H9 (cell line): ENCODE results near the gene RUNX1. TPM values are rescaled to one million over a fixed set of nuclear protein-coding genes. Genes with fewer than 3 reads are reported as not detected.
A peak's percentile ranks its signal among the peaks of the same experiment; 100 is the strongest.

Source experiments
- DNase-seq: peaks from one replicate; pipeline ENCODE4 v3.0.0-alpha.2; 2017
- H2AFZ ChIP-seq: one replicate; pipeline ENCODE4 v1.6.1; 2013; ENCODE audit warnings: mild to moderate bottlenecking, low read length, control low read depth, moderate library complexity
- H2AK5ac ChIP-seq: 2 replicates; pipeline ENCODE4 v1.6.1; 2013; ENCODE audit warnings: low read length, control low read depth, mixed read lengths; ENCODE audit not compliant: insufficient read length
- H2BK120ac ChIP-seq: one replicate; pipeline ENCODE4 v1.6.1; 2013; ENCODE audit warnings: low read depth, mild to moderate bottlenecking, low read length, control low read depth, inconsistent platforms; ENCODE audit not compliant: poor library complexity, severe bottlenecking
- H2BK12ac ChIP-seq: 2 replicates; pipeline ENCODE4 v1.6.1; 2013; ENCODE audit warnings: low read length, control low read depth, mixed read lengths, low read depth; ENCODE audit not compliant: insufficient read length
- H2BK15ac ChIP-seq: 2 replicates; pipeline ENCODE4 v1.6.1; 2013; ENCODE audit warnings: low read depth, low read length, control low read depth
- H2BK20ac ChIP-seq: one replicate; pipeline ENCODE4 v1.6.1; 2013; ENCODE audit warnings: low read depth, mild to moderate bottlenecking, low read length, control low read depth, inconsistent platforms; ENCODE audit not compliant: poor library complexity, severe bottlenecking
- H2BK5ac ChIP-seq: 2 replicates; pipeline ENCODE4 v1.6.1; 2013; ENCODE audit warnings: low read length, control low read depth, mixed read lengths; ENCODE audit not compliant: insufficient read length
- H3K14ac ChIP-seq: 2 replicates; pipeline ENCODE4 v1.6.1; 2013; ENCODE audit warnings: low read length, control low read depth; ENCODE audit not compliant: insufficient read depth
- H3K18ac ChIP-seq: 2 replicates; pipeline ENCODE4 v1.6.1; 2013; ENCODE audit warnings: low read depth, mild to moderate bottlenecking, mixed read lengths, low read length, control low read depth; ENCODE audit not compliant: insufficient read length
- H3K23ac ChIP-seq: 2 replicates; pipeline ENCODE4 v1.6.1; 2013; ENCODE audit warnings: low read length, control low read depth, mixed read lengths, low read depth; ENCODE audit not compliant: insufficient read length
- H3K23me2 ChIP-seq: 2 replicates; pipeline ENCODE4 v1.6.1; 2013; ENCODE audit warnings: low read depth, mild to moderate bottlenecking, mixed read lengths, low read length, control low read depth; ENCODE audit not compliant: insufficient read length, poor library complexity, severe bottlenecking
- H3K27ac ChIP-seq: 2 replicates; pipeline ENCODE4 v1.5.1; 2013; ENCODE audit warnings: low read length, control low read depth, mixed read lengths, low read depth; ENCODE audit not compliant: insufficient read length
- H3K27me3 ChIP-seq: 2 replicates; pipeline ENCODE4 v1.6.1; 2013; ENCODE audit warnings: low read length, control low read depth, inconsistent platforms; ENCODE audit not compliant: insufficient read depth
- H3K4ac ChIP-seq: 2 replicates; pipeline ENCODE4 v1.6.1; 2013; ENCODE audit warnings: low read depth, mild to moderate bottlenecking, control low read depth, inconsistent platforms, low read length, moderate library complexity
- H3K4me1 ChIP-seq: 2 replicates; pipeline ENCODE4 v1.6.1; 2013; ENCODE audit warnings: low read length, control low read depth, inconsistent platforms; ENCODE audit not compliant: insufficient read depth
- H3K4me2 ChIP-seq: 2 replicates; pipeline ENCODE4 v1.6.1; 2013; ENCODE audit warnings: low read length, control low read depth, mixed read lengths; ENCODE audit not compliant: insufficient read length, insufficient read depth
- H3K56ac ChIP-seq: 2 replicates; pipeline ENCODE4 v1.6.1; 2013; ENCODE audit warnings: low read depth, mild to moderate bottlenecking, mixed read lengths, low read length, control low read depth; ENCODE audit not compliant: insufficient read length
- H3K79me1 ChIP-seq: 2 replicates; pipeline ENCODE4 v1.6.1; 2013; ENCODE audit warnings: low read depth, mild to moderate bottlenecking, moderate library complexity, low read length, control low read depth, inconsistent platforms; ENCODE audit not compliant: insufficient read depth, poor library complexity, severe bottlenecking
- H3K79me2 ChIP-seq: 2 replicates; pipeline ENCODE4 v1.6.1; 2013; ENCODE audit warnings: low read length, control low read depth, inconsistent platforms; ENCODE audit not compliant: insufficient read depth
- H3K9ac ChIP-seq: 2 replicates; pipeline ENCODE4 v1.6.1; 2013; ENCODE audit warnings: low read length, control low read depth, mixed read lengths; ENCODE audit not compliant: insufficient read length; ENCODE audit errors: extremely low read depth
- H3K9me3 ChIP-seq: one replicate; pipeline ENCODE4 v1.6.1; 2013; ENCODE audit warnings: low read depth, low read length, inconsistent platforms; ENCODE audit not compliant: control insufficient read depth
- H3T11ph ChIP-seq: one replicate; pipeline ENCODE4 v1.6.1; 2013; ENCODE audit warnings: mild to moderate bottlenecking, low read length, control low read depth, inconsistent platforms
- H4K20me1 ChIP-seq: one replicate; pipeline ENCODE4 v1.6.1; 2013; ENCODE audit not compliant: control insufficient read depth, insufficient read length, insufficient read depth
- H4K5ac ChIP-seq: 2 replicates; pipeline ENCODE4 v1.6.1; 2013; ENCODE audit warnings: low read depth, mild to moderate bottlenecking, mixed read lengths, low read length, control low read depth; ENCODE audit not compliant: insufficient read length
- H4K8ac ChIP-seq: replicated peaks from 2 replicates; pipeline ENCODE4 v1.6.1; 2013; ENCODE audit warnings: low read length, control low read depth, mixed read lengths, low read depth; ENCODE audit not compliant: insufficient read length
- H4K91ac ChIP-seq: 2 replicates; pipeline ENCODE4 v1.6.1; 2013; ENCODE audit warnings: low read depth, mild to moderate bottlenecking, moderate library complexity, mixed read lengths, low read length, control low read depth; ENCODE audit not compliant: insufficient read length
- H3K27ac Mint-ChIP-seq, 3 experiments: 2 replicates in 2 of 3; 3 replicates in 1 of 3; pipeline ENCODE4 v1.8.0; 2020 to 2021; ENCODE audit warnings: mixed read lengths in 3 of 3, mild to moderate bottlenecking in 1 of 3, moderate library complexity in 1 of 3
- H3K27me3 Mint-ChIP-seq: 2 replicates; pipeline ENCODE4 v1.8.0; 2021; ENCODE audit warnings: low read depth, mild to moderate bottlenecking, moderate library complexity, mixed read lengths
- H3K36me3 Mint-ChIP-seq, 3 experiments: 2 replicates in 2 of 3; 3 replicates in 1 of 3; pipeline ENCODE4 v1.8.0; 2020 to 2021; ENCODE audit warnings: low read depth in 3 of 3, mixed read lengths in 3 of 3; ENCODE audit not compliant: insufficient read depth in 1 of 3
- H3K4me1 Mint-ChIP-seq, 2 experiments: 2 replicates each; pipeline ENCODE4 v1.8.0; 2020; ENCODE audit warnings: mixed read lengths in 2 of 2
- H3K4me3 Mint-ChIP-seq, 2 experiments: 2 replicates in 1 of 2; 3 replicates in 1 of 2; pipeline ENCODE4 v1.8.0; 2020 to 2021; ENCODE audit warnings: mild to moderate bottlenecking in 2 of 2, mixed read lengths in 2 of 2, moderate library complexity in 1 of 2
- H3K9me3 Mint-ChIP-seq, 2 experiments: 2 replicates in 1 of 2; 3 replicates in 1 of 2; pipeline ENCODE4 v1.8.0; 2020; ENCODE audit warnings: mild to moderate bottlenecking in 2 of 2, mixed read lengths in 2 of 2, moderate library complexity in 1 of 2
- WGBS: extraction: QIAGEN DNeasy Blood & Tissue Kit; methylation state at CpG from one replicate; pipeline ENCODE4 v1.1.7; 2013; ENCODE audit warnings: missing lambda C conversion rate, low lambda C conversion rate, mixed read lengths; ENCODE audit not compliant: insufficient read length; ENCODE audit errors: extremely low coverage; 5-methylcytosine and 5-hydroxymethylcytosine counted together
- total RNA-seq: library from RNA; stranded (reverse); gene quantifications from 2 replicates; pipeline ENCODE4 v1.2.1, GENCODE V29; 2021
- TF ChIP-seq, protein P1 (sequence below): fragments of 200-600 bp; sonication (generic); conservative IDR thresholded peaks from 3 replicates; pipeline ENCODE4 v1.8.0; 2021; ENCODE audit warnings: antibody characterized with exemption, mild to moderate bottlenecking

Gene RUNX1
- total RNA-seq, 1 experiment from 2014 or later = 0.72 TPM

DNA sequence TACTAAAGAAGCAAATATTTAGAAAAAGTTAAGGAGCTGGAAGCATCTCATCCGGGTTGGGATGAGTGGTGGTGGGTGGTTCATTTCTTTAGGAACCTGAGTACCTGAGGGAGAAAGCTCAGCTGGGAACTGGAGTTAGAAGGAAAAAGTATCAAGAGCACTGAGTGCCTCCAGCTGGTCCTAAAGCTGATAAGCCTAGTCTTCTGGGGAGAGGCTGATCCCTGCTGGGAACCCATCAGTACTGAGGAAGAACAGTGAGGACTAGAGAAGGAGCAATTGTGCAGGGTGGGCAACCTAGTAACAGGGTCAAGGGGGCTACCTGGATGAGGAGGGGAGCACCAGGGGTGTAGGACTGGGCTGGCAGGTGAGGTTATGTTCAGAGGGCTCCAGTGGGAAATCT, 89.5 kb downstream of the RUNX1 start:
- Mint-ChIP-seq H3K4me1 (peaks cover 14 to 16% of the 10 kb centered on the region in 2 experiments), H3K4me3 (no peak overlapping the region), H3K27me3 (peaks cover 16% of the 10 kb centered on the region), H3K27ac (peak overlapping the region in 1 of 3 experiments; percentile 55; a peak in 1 of 7 replicates), H3K36me3 (no peaks in the 10 kb centered on the region; a peak in 1 of 7 replicates), H3K9me3 (no peaks in the 10 kb centered on the region; a peak in 1 of 5 replicates)
- Histone ChIP-seq H3K27me3 (no peaks in the 10 kb centered on the region), H2BK12ac (no peak overlapping the region), H3K18ac (no peak overlapping the region), H3K9me3 (no peaks in the 10 kb centered on the region), H3K9ac (no peak overlapping the region), H3K4ac (no peak overlapping the region), H3T11ph (no peak overlapping the region), H4K8ac (no peak overlapping the region), H3K79me2 (no peaks in the 10 kb centered on the region), H3K4me1 (no peaks in the 10 kb centered on the region), H3K23me2 (no peaks in the 10 kb centered on the region), H4K91ac (no peak overlapping the region), H2BK20ac (no peak overlapping the region), H2AK5ac (no peak overlapping the region), H2BK5ac (no peak overlapping the region), H2AFZ (no peak overlapping the region), H4K20me1 (no peaks in the 10 kb centered on the region), H3K23ac (no peak overlapping the region), H2BK120ac (no peak overlapping the region), H4K5ac (no peak overlapping the region), H3K4me2 (no peak overlapping the region), H3K56ac (no peak overlapping the region), H2BK15ac (no peak overlapping the region), H3K14ac (no peak overlapping the region), H3K79me1 (no peaks in the 10 kb centered on the region), H3K27ac (no peak overlapping the region)
- no peak for DNase-seq
- no CpG with 5 or more reads among the region's 1 CpG for WGBS
- TF ChIP-seq, protein P1, sequence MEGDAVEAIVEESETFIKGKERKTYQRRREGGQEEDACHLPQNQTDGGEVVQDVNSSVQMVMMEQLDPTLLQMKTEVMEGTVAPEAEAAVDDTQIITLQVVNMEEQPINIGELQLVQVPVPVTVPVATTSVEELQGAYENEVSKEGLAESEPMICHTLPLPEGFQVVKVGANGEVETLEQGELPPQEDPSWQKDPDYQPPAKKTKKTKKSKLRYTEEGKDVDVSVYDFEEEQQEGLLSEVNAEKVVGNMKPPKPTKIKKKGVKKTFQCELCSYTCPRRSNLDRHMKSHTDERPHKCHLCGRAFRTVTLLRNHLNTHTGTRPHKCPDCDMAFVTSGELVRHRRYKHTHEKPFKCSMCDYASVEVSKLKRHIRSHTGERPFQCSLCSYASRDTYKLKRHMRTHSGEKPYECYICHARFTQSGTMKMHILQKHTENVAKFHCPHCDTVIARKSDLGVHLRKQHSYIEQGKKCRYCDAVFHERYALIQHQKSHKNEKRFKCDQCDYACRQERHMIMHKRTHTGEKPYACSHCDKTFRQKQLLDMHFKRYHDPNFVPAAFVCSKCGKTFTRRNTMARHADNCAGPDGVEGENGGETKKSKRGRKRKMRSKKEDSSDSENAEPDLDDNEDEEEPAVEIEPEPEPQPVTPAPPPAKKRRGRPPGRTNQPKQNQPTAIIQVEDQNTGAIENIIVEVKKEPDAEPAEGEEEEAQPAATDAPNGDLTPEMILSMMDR = no peak
